GM21390 (cell line): Measurements from ENCODE around the gene CD1C.
"Not testable (repeated sequence)": the region's sequence is repeated elsewhere in the genome, so short reads cannot be mapped to it uniquely, and the experiment has no call there.

Source experiments
- ATAC-seq: cut with Tn5 transposase; IDR thresholded peaks from one replicate; pipeline ENCODE4 v1.9.1; 2021; ENCODE audit not compliant: unreplicated experiment

Gene CD1C

GRCh38 chr1:158289811-158290210, at the start of gene CD1C:
Gene CD1C, plus strand, starts transcription at chr1:158289923. Its CDS starts 142 bp downstream, at chr1:158290065.
- no peak for ATAC-seq

GRCh38 chr1:158246650-158247049, 43.1 kb upstream of the CD1C start:
- no peak for ATAC-seq

GRCh38 chr1:158248118-158248517, 41.6 kb upstream of the CD1C start:
- ATAC-seq = peak; percentile 82

- ATAC-seq = no peak
Measured at GRCh38 chr1:158248771-158249170, 41.0 kb upstream of the CD1C start.

- ATAC-seq = no peak
Measured at GRCh38 chr1:158249646-158250045, 40.1 kb upstream of the CD1C start.

GRCh38 chr1:158251163-158251562, 38.6 kb upstream of the CD1C start:
- no peak for ATAC-seq

- no peak for ATAC-seq
Measured at GRCh38 chr1:158255656-158256055, 34.1 kb upstream of the CD1C start.

GRCh38 chr1:158256747-158257146, 33.0 kb upstream of the CD1C start:
- ATAC-seq = not testable (repeated sequence)

- no peak for ATAC-seq
Measured at GRCh38 chr1:158257888-158258287, 31.8 kb upstream of the CD1C start.

- no peak for ATAC-seq
Measured at GRCh38 chr1:158259117-158259516, 30.6 kb upstream of the CD1C start.

GRCh38 chr1:158272681-158273080, 17.0 kb upstream of the CD1C start:
- ATAC-seq = no peak

GRCh38 chr1:158274797-158275196, 14.9 kb upstream of the CD1C start:
- no peak for ATAC-seq

GRCh38 chr1:158282421-158282820, 7.3 kb upstream of the CD1C start:
- ATAC-seq = not testable (repeated sequence)

- peak; percentile 42 for ATAC-seq
Measured at GRCh38 chr1:158283965-158284364, 5.8 kb upstream of the CD1C start.

- ATAC-seq = peak; percentile 68
Measured at GRCh38 chr1:158285756-158286241, 3.9 kb upstream of the CD1C start.

GRCh38 chr1:158286487-158286886, 3.2 kb upstream of the CD1C start:
- ATAC-seq = no peak

GRCh38 chr1:158286941-158287346, 2.8 kb upstream of the CD1C start:
- ATAC-seq = no peak

GRCh38 chr1:158290321-158290844, 660 bp downstream of the CD1C start:
- no peak for ATAC-seq

- ATAC-seq = no peak
Measured at GRCh38 chr1:158295791-158296190, 6.1 kb downstream of the CD1C start.

GRCh38 chr1:158310623-158311022, 20.9 kb downstream of the CD1C start:
- ATAC-seq = peak; percentile 78

GRCh38 chr1:158311066-158311465, 21.3 kb downstream of the CD1C start:
- ATAC-seq = peak; percentile 73

- no peak for ATAC-seq
Measured at GRCh38 chr1:158323866-158324265, 34.1 kb downstream of the CD1C start.

GRCh38 chr1:158324395-158324794, 34.7 kb downstream of the CD1C start:
- no peak for ATAC-seq
